Lower leg skin (tissue), 4 donors: ENCODE data around the gene RAB40B. TPM values are rescaled to one million over a fixed set of nuclear protein-coding genes. Genes with fewer than 3 reads are reported as not detected.

Experiments
- DNase-seq, 2 donors: peaks; one replicate each; pipeline ENCODE4 v3.0.0-alpha.2; 2019; ENCODE audit warnings: low spot score in 2 of 2
- H3K4me3 ChIP-seq: fragments of 200-600 bp; sonication (generic); 2 replicates; pipeline ENCODE4 v1.5.1; 2017; ENCODE audit warnings: mild to moderate bottlenecking, low read depth; ENCODE audit not compliant: poor library complexity, severe bottlenecking
- WGBS, 2 donors: methylation state at CpG; one replicate each; pipeline ENCODE4 v1.1.5; 2018; 5-methylcytosine and 5-hydroxymethylcytosine counted together
- intact Hi-C: fragments of 100-400 bp; cut with DNase I; formaldehyde crosslinking; loops from one replicate; pipeline ENCODE4 v1.15.0; 2023; ENCODE audit warnings: low total_unique reads
- microRNA-seq, 2 donors: library from miRNA; unstranded; fragments of <30 nt; microRNA quantifications; one replicate each; pipeline ENCODE4, GENCODE V29; 2016; ENCODE audit warnings: borderline replicate concordance in 2 of 2, borderline number of aligned reads in 1 of 2
- total RNA-seq, 4 donors: library from RNA; depleted of rRNA; stranded (reverse); fragments of >200 nt; gene quantifications; one replicate each; pipeline ENCODE4 v1.1.0, GENCODE V29; 2016
- TF ChIP-seq, protein P1 (sequence below), 3 donors: fragments of 450-650 bp; IDR thresholded peaks; one replicate each; pipeline ENCODE4 v1.5.1; 2016; ENCODE audit warnings: antibody characterized with exemption in 3 of 3, mild to moderate bottlenecking in 3 of 3, moderate library complexity in 2 of 3

RAB40B gene
- total RNA-seq, 4 donors from 2014 or later, result 17.4 to 51.2 (median 27.0) TPM

DNA sequence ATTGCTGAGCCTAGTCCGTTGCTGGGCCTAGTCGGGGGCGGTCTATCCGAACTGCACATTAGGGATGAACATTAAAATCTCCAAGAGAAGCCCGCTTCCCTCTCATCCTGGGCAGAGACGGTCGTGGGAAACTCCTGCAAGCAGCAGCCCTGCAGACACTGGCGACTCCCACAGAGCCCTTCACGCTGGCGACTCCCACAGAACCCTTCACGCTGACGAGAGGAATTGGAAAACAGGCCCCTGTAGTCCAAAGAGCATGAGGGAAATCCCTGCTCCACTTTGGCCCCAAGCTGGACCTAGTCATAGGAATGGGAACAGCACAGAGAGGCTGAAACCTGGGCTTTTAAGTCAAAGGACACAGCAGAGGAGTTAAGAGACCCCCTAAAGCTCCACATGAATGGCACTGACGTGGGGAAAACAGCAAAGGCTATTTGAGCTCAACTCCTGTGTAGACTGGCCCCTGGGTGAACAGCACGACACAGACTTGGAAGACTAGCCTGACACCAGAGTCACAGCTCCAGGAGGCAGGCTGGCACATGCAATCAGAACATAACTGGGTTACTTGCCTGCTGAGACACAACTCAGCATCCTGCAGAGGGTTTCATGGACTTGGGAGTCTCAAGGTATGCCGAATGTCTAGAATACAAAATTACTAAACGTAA is 92.4 kb downstream of the RAB40B start:
- DNase-seq, result no peak
- TF ChIP-seq, protein P1, sequence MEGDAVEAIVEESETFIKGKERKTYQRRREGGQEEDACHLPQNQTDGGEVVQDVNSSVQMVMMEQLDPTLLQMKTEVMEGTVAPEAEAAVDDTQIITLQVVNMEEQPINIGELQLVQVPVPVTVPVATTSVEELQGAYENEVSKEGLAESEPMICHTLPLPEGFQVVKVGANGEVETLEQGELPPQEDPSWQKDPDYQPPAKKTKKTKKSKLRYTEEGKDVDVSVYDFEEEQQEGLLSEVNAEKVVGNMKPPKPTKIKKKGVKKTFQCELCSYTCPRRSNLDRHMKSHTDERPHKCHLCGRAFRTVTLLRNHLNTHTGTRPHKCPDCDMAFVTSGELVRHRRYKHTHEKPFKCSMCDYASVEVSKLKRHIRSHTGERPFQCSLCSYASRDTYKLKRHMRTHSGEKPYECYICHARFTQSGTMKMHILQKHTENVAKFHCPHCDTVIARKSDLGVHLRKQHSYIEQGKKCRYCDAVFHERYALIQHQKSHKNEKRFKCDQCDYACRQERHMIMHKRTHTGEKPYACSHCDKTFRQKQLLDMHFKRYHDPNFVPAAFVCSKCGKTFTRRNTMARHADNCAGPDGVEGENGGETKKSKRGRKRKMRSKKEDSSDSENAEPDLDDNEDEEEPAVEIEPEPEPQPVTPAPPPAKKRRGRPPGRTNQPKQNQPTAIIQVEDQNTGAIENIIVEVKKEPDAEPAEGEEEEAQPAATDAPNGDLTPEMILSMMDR (IDR thresholded peaks at IDR 0.05), result no peak
- 58 to 67% methylated on average over 16 of the region's 16 CpGs for WGBS, 2 donors
- intact Hi-C loops, result no loop called here
- H3K4me3 ChIP-seq, result no peak overlapping the region

Small RNA genes lying within 50 kb of the gene (microRNA-seq; reads per million reads assigned to microRNA genes)
- 0 to 2.7 reads per million in 2 donors for gene MIR4525

Other genes with a start within 250 kb of the RAB40B start
- gene CYBC1, start 247.9 kb downstream of the RAB40B start, total RNA-seq, result 10 to 100 TPM; 32.4 to 48.8 (median 43.5) TPM
- 10 to 100 TPM; 39.9 to 59.2 (median 44.3) TPM for gene NARF, start 240.0 kb downstream of the RAB40B start, total RNA-seq
- gene FOXK2, start 179.0 kb downstream of the RAB40B start, total RNA-seq, result 10 to 100 TPM; 40.4 to 76.7 (median 52.4) TPM
- gene WDR45B, start 50.3 kb downstream of the RAB40B start, total RNA-seq, result 100 to 1,000 TPM in 1 of 4 donors, 10 to 100 TPM in 3; 68.1 to 111 (median 83.2) TPM
- 10 to 100 TPM; 13.1 to 21.2 (median 18.3) TPM for gene FN3KRP, start 18.0 kb upstream of the RAB40B start, total RNA-seq
- gene FN3K, start 36.9 kb upstream of the RAB40B start, total RNA-seq, result 1 to 10 TPM; 1.4 to 4.8 (median 3.3) TPM
- 10 to 100 TPM; 38.7 to 73.4 (median 51.5) TPM for gene TBCD, start 53.4 kb upstream of the RAB40B start, total RNA-seq
- 100 to 1,000 TPM; 202 to 426 (median 294) TPM for gene ZNF750, start 141.3 kb upstream of the RAB40B start, total RNA-seq